LNCaP clone FGC (cell line): ENCODE results near the gene DAAM2.

Experiments used
- DNase-seq: peaks from one replicate; pipeline ENCODE4 v3.0.0-alpha.2; 2011; ENCODE audit warnings: low read depth
- H3K4me3 ChIP-seq: 2 replicates; pipeline ENCODE4 v1.5.1; 2011; ENCODE audit warnings: mild to moderate bottlenecking, low read depth, low read length, control low read depth
- TF ChIP-seq, protein P1 (sequence below): IDR thresholded peaks from 2 replicates; pipeline ENCODE4 v1.5.1; 2012; ENCODE audit warnings: mild to moderate bottlenecking; ENCODE audit not compliant: control insufficient read depth, insufficient read depth; ENCODE audit errors: extremely low read depth

The DAAM2 gene

DNA sequence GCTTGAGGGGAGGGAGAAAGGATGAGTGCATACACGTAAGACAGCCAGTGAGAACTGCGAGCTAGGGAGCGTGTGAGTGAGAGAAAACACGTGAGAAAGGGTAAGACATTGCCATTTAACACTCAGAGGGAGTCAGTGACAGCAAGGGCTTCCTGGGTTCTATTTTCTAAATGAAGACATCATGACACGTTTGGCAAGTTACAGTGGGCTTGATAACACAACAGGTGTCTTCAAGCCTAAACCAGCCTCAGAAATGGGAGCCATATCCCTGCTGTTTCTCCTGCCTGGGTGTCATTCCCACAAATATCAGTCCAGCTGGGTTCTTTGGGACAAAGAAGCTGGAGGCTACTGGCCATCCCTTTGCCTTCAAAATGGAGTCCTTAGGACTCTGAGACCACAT lies 159.0 kb downstream of the DAAM2 start:
- TF ChIP-seq, protein P1, sequence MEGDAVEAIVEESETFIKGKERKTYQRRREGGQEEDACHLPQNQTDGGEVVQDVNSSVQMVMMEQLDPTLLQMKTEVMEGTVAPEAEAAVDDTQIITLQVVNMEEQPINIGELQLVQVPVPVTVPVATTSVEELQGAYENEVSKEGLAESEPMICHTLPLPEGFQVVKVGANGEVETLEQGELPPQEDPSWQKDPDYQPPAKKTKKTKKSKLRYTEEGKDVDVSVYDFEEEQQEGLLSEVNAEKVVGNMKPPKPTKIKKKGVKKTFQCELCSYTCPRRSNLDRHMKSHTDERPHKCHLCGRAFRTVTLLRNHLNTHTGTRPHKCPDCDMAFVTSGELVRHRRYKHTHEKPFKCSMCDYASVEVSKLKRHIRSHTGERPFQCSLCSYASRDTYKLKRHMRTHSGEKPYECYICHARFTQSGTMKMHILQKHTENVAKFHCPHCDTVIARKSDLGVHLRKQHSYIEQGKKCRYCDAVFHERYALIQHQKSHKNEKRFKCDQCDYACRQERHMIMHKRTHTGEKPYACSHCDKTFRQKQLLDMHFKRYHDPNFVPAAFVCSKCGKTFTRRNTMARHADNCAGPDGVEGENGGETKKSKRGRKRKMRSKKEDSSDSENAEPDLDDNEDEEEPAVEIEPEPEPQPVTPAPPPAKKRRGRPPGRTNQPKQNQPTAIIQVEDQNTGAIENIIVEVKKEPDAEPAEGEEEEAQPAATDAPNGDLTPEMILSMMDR: no peak
- no peak overlapping the region for H3K4me3 ChIP-seq
- DNase-seq: no peak

DNA sequence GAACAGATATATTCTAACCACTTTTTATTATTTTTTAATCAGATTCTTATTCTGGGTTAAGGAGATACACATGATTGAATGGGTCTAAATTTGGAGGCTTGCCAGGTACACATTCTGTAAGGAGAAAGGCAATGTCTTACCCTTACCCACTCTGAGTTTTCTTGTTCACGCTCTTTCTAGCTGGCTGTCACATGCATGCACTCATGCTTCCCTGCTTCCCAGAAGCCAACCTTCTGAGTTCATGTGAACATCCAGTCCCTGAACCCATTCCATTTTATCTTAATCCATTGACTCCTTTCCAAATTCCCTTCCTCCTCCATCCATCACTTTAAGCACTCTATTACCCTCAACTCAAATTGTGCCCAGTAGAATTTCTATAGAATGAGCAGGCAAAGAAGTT lies 159.5 kb downstream of the DAAM2 start:
- no peak for DNase-seq
- no peak overlapping the region for H3K4me3 ChIP-seq
- TF ChIP-seq, protein P1: no peak

DNA sequence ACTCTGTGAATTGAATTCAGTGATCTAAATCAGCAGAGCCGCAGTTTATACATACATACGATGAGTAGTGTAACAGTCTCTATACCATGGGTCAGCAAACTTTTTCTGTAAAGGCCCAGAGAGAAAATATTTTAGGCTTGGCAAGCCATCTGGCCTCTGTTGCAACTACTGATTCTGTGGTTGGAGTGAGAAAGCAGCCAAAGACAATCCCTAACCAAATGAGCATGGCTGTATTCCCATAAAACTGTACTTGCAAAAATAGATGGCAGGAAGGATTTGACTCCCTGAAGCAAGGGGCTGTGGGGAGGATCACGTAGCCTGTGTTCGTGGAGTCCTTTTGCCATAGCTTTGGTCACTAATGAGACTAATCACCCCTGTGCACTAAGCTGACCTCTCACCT lies 160.0 kb downstream of the DAAM2 start:
- no peak for DNase-seq
- TF ChIP-seq, protein P1: no peak
- H3K4me3 ChIP-seq: no peak overlapping the region

DNA sequence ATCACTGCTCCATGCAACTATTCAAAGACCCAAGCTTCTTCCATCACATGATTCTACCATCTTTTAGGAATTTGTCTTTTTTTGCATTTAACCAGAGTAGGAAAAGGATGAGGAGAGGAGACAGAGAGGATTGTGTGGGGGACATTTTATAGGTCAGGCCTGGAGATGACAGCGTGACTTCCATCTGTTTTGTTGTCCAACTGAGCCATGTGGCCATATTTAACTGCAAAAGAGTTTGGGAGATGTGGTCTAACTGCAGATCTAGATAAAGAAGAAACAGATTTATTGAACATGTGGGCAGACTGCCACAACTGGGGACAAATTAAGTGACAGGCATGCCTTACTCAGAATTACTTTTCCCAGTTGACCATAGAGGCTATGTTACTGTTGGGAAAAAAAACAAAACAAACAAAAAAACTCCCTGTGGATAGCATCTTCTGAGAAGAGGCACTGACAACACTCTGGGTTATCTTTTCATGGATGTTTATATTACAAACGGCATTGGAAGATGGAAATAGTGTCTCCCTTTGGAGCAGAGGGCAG lies 161.0 kb downstream of the DAAM2 start:
- no peak overlapping the region for H3K4me3 ChIP-seq
- DNase-seq: no peak
- TF ChIP-seq, protein P1: no peak
